Heart left ventricle (tissue), 13 donors: Measurements from ENCODE around the gene SLCO3A1.

Source experiments
- POLR2A ChIP-seq, 2 donors: fragments of 450-650 bp; IDR thresholded peaks; one replicate each; pipeline ENCODE4 v1.6.1; 2017; ENCODE audit warnings: antibody characterized with exemption in 2 of 2, mild to moderate bottlenecking in 2 of 2, moderate library complexity in 2 of 2
- TF ChIP-seq, protein P1 (sequence below), 12 donors: fragments of 200-600 bp; sonication (generic) in 4 of 12; IDR thresholded peaks; one replicate each; pipeline versions ENCODE4 v1.5.0 to v1.8.0; 2018 to 2022; ENCODE audit warnings: antibody characterized with exemption in 12 of 12, mild to moderate bottlenecking in 5 of 12
- donor health status: ischemic (EF 13 %, LVEDD 7.1; RV severe dilation, severe dysfunction).
- donor health status: DM: no; HTN: yes; CAD: no.
- donor health status: DM: no; HTN: no; CAD: no.
- donor health status: ischemic (EF 25% LVEDD 6.9; RV normal size, moderate dysfunction).
- donor health status: ischemic (EF 25% LVEDD 5.7; RV mildly dilated, moderate dysfunction).
- donor health status: ischemic (EF 35%, LVEDD 5.7; RV mildly dilated, moderate dysfunction).
- donor health status: nonischemic (EF 11% LVEDD 7.7; RV severe dilation, severe dysfunction).
- donor health status: DM: yes; HTN: yes; CAD: no.
- donor health status: PGD.
- donor health status: ischemic (EF 29% LVEDD 5.4; RV normal size, mild dysfunction).
- donor health status: nonischemic (EF 23%, LVEDD 6.1; RV moderate dilation, normal function).

DNA sequence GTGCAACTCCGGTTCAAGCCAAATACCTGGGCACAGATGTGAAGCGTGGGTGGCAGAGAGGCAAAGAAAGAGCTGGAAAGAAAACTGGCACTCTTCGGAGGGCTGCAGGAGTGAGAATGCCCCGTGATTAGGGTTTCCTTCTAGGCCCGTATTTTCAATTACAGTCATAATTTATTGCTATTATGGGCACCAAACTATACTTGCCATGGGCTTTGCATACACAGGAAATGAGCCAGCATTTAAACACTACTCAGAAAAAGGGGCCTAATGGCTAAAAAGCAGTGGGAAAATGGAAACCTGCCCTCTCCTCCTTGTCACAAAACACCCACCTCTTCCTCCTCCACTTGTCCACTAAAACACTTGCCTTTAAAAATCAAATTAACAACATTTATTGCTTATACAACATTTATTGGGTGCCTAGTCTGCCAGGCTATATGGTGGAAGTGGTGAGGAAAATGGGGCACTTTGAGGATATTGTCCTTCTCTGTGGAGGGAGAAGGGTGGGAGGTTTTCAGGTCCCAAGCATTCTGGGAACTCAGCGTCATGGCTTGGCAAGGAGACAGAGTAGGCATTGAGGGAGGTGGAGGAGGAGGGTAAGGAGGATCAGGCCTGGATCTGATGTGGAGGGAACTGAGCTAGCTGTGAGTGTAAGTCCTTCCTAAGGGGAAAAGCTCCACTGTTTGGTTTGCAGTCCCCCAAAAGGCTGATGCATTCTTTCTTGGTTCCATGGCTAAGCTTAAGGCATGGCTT, 160.9 kb downstream of the SLCO3A1 start:
- TF ChIP-seq, protein P1, sequence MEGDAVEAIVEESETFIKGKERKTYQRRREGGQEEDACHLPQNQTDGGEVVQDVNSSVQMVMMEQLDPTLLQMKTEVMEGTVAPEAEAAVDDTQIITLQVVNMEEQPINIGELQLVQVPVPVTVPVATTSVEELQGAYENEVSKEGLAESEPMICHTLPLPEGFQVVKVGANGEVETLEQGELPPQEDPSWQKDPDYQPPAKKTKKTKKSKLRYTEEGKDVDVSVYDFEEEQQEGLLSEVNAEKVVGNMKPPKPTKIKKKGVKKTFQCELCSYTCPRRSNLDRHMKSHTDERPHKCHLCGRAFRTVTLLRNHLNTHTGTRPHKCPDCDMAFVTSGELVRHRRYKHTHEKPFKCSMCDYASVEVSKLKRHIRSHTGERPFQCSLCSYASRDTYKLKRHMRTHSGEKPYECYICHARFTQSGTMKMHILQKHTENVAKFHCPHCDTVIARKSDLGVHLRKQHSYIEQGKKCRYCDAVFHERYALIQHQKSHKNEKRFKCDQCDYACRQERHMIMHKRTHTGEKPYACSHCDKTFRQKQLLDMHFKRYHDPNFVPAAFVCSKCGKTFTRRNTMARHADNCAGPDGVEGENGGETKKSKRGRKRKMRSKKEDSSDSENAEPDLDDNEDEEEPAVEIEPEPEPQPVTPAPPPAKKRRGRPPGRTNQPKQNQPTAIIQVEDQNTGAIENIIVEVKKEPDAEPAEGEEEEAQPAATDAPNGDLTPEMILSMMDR (IDR thresholded peaks at IDR 0.05), result no peak
- no peak for TF ChIP-seq POLR2A (IDR thresholded peaks at IDR 0.05)
